HepG2 (cell line): Measurements from ENCODE around the gene GPX2.

Experiments
- CEBPB ChIP-seq: IDR thresholded peaks from 2 replicates; pipeline ENCODE4 v1.6.1; 2011; ENCODE audit warnings: low read depth, low read length, improper control_type of control experiment, borderline replicate concordance
- EZH2 ChIP-seq: conservative IDR thresholded peaks from 2 replicates; pipeline ENCODE4 v1.6.1; 2012; ENCODE audit warnings: mild to moderate bottlenecking, low read depth, low read length, moderate library complexity
- HNRNPL ChIP-seq: fragments of 200-400 bp; formaldehyde crosslinking; IDR thresholded peaks from 2 replicates; pipeline ENCODE4 v1.6.1; 2017; ENCODE audit warnings: mild to moderate bottlenecking, low read depth, low read length
- NFIC ChIP-seq: IDR thresholded peaks from 2 replicates; pipeline ENCODE4 v1.6.1; 2012; ENCODE audit warnings: mild to moderate bottlenecking, low read length, inconsistent platforms
- TF ChIP-seq, protein P1 (sequence below): sonication (generic); formaldehyde crosslinking; IDR thresholded peaks from 2 replicates; pipeline ENCODE4 v1.5.0; 2020; ENCODE audit warnings: mild to moderate bottlenecking, missing genetic modification reagents, moderate library complexity

DNA sequence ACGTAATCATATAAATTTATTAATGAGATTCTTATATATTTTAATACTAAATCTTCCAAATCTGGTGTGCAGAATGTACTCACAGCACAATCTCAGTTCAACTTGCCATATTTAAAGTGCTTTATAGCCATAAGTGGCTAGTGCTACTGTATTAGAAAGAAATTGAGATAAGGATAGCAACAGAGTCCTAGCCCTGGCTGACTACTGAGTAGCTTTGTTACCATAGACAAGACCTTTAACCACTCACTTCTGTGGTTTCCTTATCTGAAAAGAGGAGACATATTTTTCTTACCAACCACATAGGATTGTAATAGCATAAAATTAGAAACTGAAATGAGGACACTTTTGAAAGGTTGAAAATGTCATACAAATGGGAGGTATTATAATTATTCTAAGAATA lies 30.3 kb downstream of the GPX2 start:
- TF ChIP-seq, protein P1, sequence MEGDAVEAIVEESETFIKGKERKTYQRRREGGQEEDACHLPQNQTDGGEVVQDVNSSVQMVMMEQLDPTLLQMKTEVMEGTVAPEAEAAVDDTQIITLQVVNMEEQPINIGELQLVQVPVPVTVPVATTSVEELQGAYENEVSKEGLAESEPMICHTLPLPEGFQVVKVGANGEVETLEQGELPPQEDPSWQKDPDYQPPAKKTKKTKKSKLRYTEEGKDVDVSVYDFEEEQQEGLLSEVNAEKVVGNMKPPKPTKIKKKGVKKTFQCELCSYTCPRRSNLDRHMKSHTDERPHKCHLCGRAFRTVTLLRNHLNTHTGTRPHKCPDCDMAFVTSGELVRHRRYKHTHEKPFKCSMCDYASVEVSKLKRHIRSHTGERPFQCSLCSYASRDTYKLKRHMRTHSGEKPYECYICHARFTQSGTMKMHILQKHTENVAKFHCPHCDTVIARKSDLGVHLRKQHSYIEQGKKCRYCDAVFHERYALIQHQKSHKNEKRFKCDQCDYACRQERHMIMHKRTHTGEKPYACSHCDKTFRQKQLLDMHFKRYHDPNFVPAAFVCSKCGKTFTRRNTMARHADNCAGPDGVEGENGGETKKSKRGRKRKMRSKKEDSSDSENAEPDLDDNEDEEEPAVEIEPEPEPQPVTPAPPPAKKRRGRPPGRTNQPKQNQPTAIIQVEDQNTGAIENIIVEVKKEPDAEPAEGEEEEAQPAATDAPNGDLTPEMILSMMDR (CRISPR knock-in tag): no peak
- no peak for TF ChIP-seq CEBPB
- no peak for TF ChIP-seq HNRNPL
- TF ChIP-seq EZH2: no peak
- no peak for TF ChIP-seq NFIC
